Activated CD4-positive, alpha-beta T cell treated with anti-CD3 and anti-CD28 coated beads for 1 hour (primary cell): ENCODE data around the gene TECTB.

Source experiments
- DNase-seq: peaks from one replicate; pipeline ENCODE4 v3.0.0-alpha.2; 2020

TECTB gene

GRCh38 chr10:112275512-112276245 is 7.5 kb upstream of the TECTB start:
- no peak for DNase-seq

- no peak for DNase-seq
Measured at GRCh38 chr10:112278871-112279270, 4.3 kb upstream of the TECTB start.

GRCh38 chr10:112279433-112279832 is 3.8 kb upstream of the TECTB start:
- no peak for DNase-seq

GRCh38 chr10:112280205-112280921 is 2.8 kb upstream of the TECTB start:
- no peak for DNase-seq

GRCh38 chr10:112282086-112282485 is 1.1 kb upstream of the TECTB start:
- no peak for DNase-seq

- no peak for DNase-seq
Measured at GRCh38 chr10:112286837-112287818, 3.9 kb downstream of the TECTB start.

- no peak for DNase-seq
Measured at GRCh38 chr10:112287844-112288243, 4.6 kb downstream of the TECTB start.

GRCh38 chr10:112288486-112288885 is 5.3 kb downstream of the TECTB start:
- no peak for DNase-seq

GRCh38 chr10:112289373-112290053 is 6.3 kb downstream of the TECTB start:
- DNase-seq, result no peak

- DNase-seq, result no peak
Measured at GRCh38 chr10:112290054-112290373, 6.8 kb downstream of the TECTB start.

GRCh38 chr10:112294169-112294568 is 11.0 kb downstream of the TECTB start:
- DNase-seq, result no peak

- no peak for DNase-seq
Measured at GRCh38 chr10:112295853-112296830, 12.9 kb downstream of the TECTB start.

- DNase-seq, result no peak
Measured at GRCh38 chr10:112296908-112297331, 13.7 kb downstream of the TECTB start.

- DNase-seq, result no peak
Measured at GRCh38 chr10:112298581-112298980, 15.4 kb downstream of the TECTB start.

GRCh38 chr10:112299456-112299855 is 16.3 kb downstream of the TECTB start:
- DNase-seq, result no peak

GRCh38 chr10:112302335-112302734 is 19.1 kb downstream of the TECTB start:
- DNase-seq, result no peak

- DNase-seq, result no peak
Measured at GRCh38 chr10:112303528-112303927, 20.3 kb downstream of the TECTB start.

GRCh38 chr10:112304267-112304859 is 21.2 kb downstream of the TECTB start:
- no peak for DNase-seq

GRCh38 chr10:112307358-112308124 is 24.3 kb downstream of the TECTB start:
- DNase-seq, result no peak

GRCh38 chr10:112308125-112308502 is 24.9 kb downstream of the TECTB start:
- no peak for DNase-seq
